Inflammatory macrophage treated with lipopolysaccharide for 4 hours (primary cell): ENCODE data around the gene FBXW8.

Source experiments
- DNase-seq: peaks from one replicate; pipeline ENCODE4 v3.0.0-alpha.2; 2020

The FBXW8 gene

DNA sequence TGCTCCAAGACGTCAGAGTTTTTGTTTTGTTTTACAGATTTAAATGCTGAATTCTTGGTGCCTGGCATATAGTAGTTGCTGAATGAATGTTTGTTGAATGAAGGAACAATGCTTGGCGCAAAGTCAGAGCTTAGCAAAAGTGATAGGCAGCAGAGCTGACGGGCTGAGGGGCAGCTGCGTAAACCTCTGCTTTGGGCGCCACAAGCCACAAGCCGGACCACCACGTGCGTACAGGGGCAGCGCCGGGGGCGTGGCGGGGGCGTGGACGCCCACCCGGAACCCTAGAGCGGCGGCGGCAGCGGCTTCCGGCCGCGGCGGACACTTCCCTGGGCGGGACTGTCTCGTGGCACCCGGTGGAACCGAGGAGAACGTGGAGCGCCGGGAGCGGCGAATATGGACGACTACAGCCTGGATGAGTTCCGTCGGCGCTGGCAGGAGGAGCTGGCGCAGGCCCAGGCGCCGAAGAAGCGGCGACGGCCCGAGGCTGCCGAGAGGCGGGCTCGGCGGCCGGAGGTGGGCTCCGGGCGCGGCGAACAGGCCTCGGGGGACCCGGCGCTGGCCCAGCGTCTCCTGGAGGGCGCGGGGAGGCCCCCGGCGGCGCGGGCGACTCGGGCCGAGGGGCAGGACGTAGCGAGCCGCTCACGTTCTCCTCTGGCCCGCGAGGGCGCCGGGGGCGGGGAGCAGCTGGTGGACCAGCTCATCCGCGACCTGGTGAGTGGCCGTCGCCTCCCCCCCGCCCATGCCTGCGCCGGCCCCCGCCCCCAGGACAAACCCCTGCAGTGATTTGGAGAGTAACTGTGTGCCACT is at the start of gene FBXW8:
TSS of gene FBXW8 (plus strand) at position 306 of the 807 bp plus-strand sequence. CDS start at position 394, 88 bp downstream.
- peak; percentile 57 for DNase-seq

- peak; percentile 65 for DNase-seq
These were observed 49.4 kb upstream of the FBXW8 start for GRCh38 chr12:116861320-116861719.

DNA sequence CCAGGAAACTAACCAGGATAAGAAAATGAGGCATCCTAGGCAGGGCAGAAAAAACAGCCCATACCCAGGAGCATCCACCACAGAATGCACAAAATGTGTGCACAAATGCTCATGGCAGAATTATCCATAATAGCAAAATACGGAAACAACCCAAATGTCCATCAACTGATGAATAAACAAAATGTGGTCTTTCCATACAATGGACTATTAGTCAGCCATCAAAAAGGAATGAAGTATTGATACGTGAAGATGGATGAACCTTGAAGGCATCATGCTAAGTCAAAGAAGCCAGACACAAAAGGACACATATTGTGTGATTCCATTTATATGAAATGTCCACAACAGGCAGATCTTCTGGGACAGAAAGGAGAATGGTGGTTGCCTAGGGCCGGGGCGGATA is 48.6 kb upstream of the FBXW8 start:
- no peak for DNase-seq

GRCh38 chr12:116863275-116863767 is 47.4 kb upstream of the FBXW8 start:
- DNase-seq = peak; percentile 86

DNA sequence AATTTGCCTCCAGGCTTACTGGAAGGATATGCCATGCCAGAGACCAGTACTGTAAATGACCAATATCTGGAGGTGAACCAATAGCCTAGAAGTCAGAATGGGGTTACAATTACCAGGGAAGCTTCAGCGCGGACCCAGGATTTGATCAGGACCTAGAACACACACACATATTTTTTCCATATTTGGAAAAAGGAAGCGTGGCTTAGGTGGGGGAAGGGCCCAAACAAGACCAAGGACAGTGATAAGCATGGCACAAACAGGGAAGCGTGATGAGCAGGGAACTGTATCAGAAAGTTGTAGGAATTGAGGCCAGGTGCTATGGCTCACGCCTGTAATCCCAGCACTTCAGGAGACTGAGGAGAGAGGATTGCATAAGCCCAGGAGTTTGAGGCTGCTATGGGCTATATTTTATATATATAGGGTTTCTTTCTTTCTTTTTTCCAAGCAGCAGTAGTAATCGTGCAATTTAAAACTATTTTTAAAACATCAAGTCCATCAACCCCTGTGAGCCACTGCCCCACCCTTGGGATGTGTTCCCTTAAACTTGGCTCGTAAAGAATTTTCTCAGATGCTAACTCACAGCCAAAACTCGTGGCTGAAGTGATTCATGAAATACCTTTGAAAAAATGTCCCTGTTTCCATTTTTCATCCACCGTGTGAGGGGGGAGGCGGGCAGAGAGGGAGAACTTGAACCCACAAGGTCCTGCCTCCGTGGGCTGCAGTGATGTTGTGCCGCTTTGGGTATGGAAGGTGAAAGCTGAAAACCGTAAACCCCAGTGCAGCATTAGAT is 46.2 kb upstream of the FBXW8 start:
- no peak for DNase-seq

- DNase-seq = no peak
These were observed 43.2 kb upstream of the FBXW8 start for GRCh38 chr12:116867523-116867922.

DNA sequence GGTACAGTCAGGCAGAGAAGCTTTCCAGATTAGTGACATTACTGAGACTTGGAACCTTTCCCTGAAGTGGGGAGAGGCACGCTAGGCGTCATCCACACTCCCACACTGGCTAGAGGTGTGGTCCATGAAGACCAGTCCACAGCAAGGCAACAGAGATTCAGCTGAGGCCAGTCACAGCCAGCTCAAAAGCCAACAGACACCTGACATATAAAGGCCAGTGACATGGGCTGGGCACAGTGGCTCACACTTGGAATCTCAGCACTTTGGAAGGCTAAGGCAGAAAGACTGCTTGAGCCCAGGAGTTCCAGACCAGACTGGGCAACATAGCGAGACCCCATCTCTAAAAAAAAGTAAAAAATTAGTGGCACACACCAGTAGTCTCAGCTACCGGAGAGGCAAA is 40.4 kb upstream of the FBXW8 start:
- DNase-seq = no peak

- DNase-seq = no peak
These were observed 36.3 kb upstream of the FBXW8 start for GRCh38 chr12:116874324-116874995.

- DNase-seq = no peak
These were observed 34.4 kb upstream of the FBXW8 start for GRCh38 chr12:116876151-116876869.

DNA sequence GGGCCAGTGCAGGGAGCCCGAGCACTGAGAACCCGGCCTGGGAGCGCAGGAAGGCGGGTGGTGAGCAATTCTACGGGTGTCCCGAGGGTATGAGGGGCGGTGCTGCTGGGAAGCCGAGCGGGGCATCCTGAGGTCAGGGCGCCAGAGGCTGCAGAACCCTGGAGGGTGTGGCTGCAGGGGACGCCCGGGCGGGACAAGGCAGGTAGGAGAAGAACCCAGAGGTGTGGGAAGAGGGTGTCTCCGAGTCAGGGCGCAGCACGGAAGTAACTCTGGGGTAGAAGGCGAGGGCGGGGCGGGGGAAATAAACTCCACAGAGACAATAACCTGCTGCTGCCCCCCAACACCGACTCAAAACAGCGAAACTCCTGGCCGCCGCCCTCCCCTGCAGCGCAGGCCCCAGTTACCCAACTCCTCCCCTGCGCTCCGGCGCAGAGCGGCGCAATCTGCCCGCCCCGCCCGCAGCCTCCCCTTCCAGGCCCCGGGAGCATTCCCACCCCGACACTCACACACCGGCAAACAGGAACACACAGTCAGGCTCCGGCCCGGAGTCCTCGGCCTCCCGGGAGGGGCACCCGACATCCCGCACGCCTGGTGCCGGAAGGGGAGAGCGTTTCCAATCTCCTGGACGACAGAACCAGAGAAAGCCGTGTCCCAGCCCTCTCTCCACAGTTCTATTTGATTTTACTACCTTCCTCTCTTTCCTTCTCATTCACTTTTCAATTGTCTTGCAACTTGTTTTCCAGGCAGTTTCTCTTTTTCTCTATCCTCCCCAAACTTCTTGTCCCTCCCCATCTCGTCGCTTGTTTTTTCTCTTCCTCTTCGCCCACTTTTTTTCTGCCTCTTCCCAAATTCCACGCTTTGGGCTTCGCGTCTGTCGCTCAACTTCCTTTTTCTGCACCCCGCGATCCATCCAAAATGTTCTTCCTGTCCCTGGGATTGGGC is 31.9 kb upstream of the FBXW8 start:
- DNase-seq = peak; percentile 29

- DNase-seq = no peak
These were observed 31.1 kb upstream of the FBXW8 start for GRCh38 chr12:116879509-116880212.

GRCh38 chr12:116880213-116880816 is 30.4 kb upstream of the FBXW8 start:
- DNase-seq = no peak

- DNase-seq = peak; percentile 23
These were observed 29.9 kb upstream of the FBXW8 start for GRCh38 chr12:116880817-116881324.

GRCh38 chr12:116881325-116881876 is 29.3 kb upstream of the FBXW8 start, which contains the start of gene HRK:
TSS of gene HRK (minus strand) at chr12:116881441. CDS start at chr12:116881307, 134 bp downstream.
- DNase-seq = no peak

GRCh38 chr12:116881877-116882507 is 28.8 kb upstream of the FBXW8 start:
- no peak for DNase-seq

- no peak for DNase-seq
These were observed 28.0 kb upstream of the FBXW8 start for GRCh38 chr12:116882742-116883141.

DNA sequence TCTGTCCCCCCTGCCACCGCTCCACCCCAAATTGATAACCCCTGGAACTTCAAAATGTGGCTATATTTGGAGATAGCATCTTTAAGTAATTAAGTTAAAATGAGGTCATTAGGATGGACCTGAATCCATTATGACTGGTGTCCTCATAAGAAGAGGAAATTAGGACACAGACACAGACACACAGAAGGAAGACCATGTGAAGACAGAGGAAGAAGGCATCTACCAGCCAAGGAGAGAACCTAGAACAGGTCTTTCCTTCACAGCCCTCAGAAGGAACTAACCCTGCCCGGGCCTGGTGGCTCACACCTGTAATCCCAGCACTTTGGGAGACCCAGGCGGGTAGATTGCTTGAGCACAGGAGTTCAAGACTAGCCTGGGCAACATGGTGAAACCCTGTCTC is 25.9 kb upstream of the FBXW8 start:
- peak; percentile 51 for DNase-seq

GRCh38 chr12:116885491-116885890 is 25.3 kb upstream of the FBXW8 start:
- DNase-seq = peak; percentile 79

GRCh38 chr12:116887244-116887643 is 23.5 kb upstream of the FBXW8 start:
- DNase-seq = no peak
